ENCODE data around the gene FBH1.

GRCh38 chr10:5873515-5873995 is 16.5 kb upstream of the FBH1 start:
- peak; percentile 78 for TF ChIP-seq CTCF (IDR thresholded peaks at IDR 0.05)
- no peak for TF ChIP-seq EZH2 (IDR thresholded peaks at IDR 0.05)
- no peak for TF ChIP-seq EZH2phosphoT487 (IDR thresholded peaks at IDR 0.05)

Data from neural progenitor cell (in vitro differentiated cells).